GM08714 (cell line): ENCODE data around the gene SP140L.
"Not testable (repeated sequence)": the region's sequence is repeated elsewhere in the genome, so short reads cannot be mapped to it uniquely, and the experiment has no call there.

Source experiments
- H3K4me3 ChIP-seq: fragments of 200-500 bp; sonication (Bioruptor generic); 2 replicates; pipeline ENCODE4 v1.5.1; 2014; ENCODE audit warnings: mild to moderate bottlenecking, low read length, inconsistent platforms
- ZNF274 ChIP-seq: IDR thresholded peaks from 2 replicates; pipeline ENCODE4 v1.6.1; 2012; ENCODE audit warnings: mild to moderate bottlenecking, low read depth, low read length

Gene SP140L

GRCh38 chr2:230383453-230383852 lies 56.5 kb downstream of the SP140L start:
- TF ChIP-seq ZNF274, result no peak
- H3K4me3 ChIP-seq, result no peak overlapping the region

GRCh38 chr2:230384986-230385385 lies 58.0 kb downstream of the SP140L start:
- H3K4me3 ChIP-seq, result no peak overlapping the region
- TF ChIP-seq ZNF274, result no peak

- H3K4me3 ChIP-seq, result no peak overlapping the region
- TF ChIP-seq ZNF274, result no peak
Measured at GRCh38 chr2:230394301-230394700, 67.3 kb downstream of the SP140L start.

GRCh38 chr2:230398698-230399097 lies 71.7 kb downstream of the SP140L start:
- not testable (repeated sequence) for H3K4me3 ChIP-seq

GRCh38 chr2:230400041-230400440 lies 73.0 kb downstream of the SP140L start:
- no peak for TF ChIP-seq ZNF274
- no peak overlapping the region for H3K4me3 ChIP-seq

- H3K4me3 ChIP-seq, result no peak overlapping the region
- TF ChIP-seq ZNF274, result no peak
Measured at GRCh38 chr2:230400454-230400853, 73.5 kb downstream of the SP140L start.

- not testable (repeated sequence) for H3K4me3 ChIP-seq
Measured at GRCh38 chr2:230401026-230401425, 74.0 kb downstream of the SP140L start.

- no peak overlapping the region for H3K4me3 ChIP-seq
- no peak for TF ChIP-seq ZNF274
Measured at GRCh38 chr2:230403746-230404145, 76.8 kb downstream of the SP140L start.

GRCh38 chr2:230405824-230406223 lies 78.8 kb downstream of the SP140L start:
- no peak overlapping the region for H3K4me3 ChIP-seq
- TF ChIP-seq ZNF274, result no peak

- no peak for TF ChIP-seq ZNF274
- no peak overlapping the region for H3K4me3 ChIP-seq
Measured at GRCh38 chr2:230408244-230408842, 81.3 kb downstream of the SP140L start.

GRCh38 chr2:230409316-230409715 lies 82.3 kb downstream of the SP140L start:
- not testable (repeated sequence) for H3K4me3 ChIP-seq

GRCh38 chr2:230410263-230410662 lies 83.3 kb downstream of the SP140L start:
- H3K4me3 ChIP-seq, result no peak overlapping the region
- TF ChIP-seq ZNF274, result no peak

GRCh38 chr2:230410861-230411569 lies 84.0 kb downstream of the SP140L start:
- no peak for TF ChIP-seq ZNF274

GRCh38 chr2:230411570-230412370 lies 84.8 kb downstream of the SP140L start:
- TF ChIP-seq ZNF274, result no peak
- peak overlapping the region; percentile 62; the same call in 1 of the 2 replicates for H3K4me3 ChIP-seq

More at GRCh38 chr2:230410861-230411569, 84.0 kb downstream of the SP140L start:
- peak overlapping the region; percentile 62; the same call in 1 of the 2 replicates for H3K4me3 ChIP-seq

GRCh38 chr2:230412371-230412711 lies 85.3 kb downstream of the SP140L start:
- peak overlapping the region; percentile 62; the same call in 1 of the 2 replicates for H3K4me3 ChIP-seq
- no peak for TF ChIP-seq ZNF274
